HEK293 (cell line): ENCODE measurements around the gene PDPK1.
A peak's percentile ranks its signal among the peaks of the same experiment; 100 is the strongest.

Experiments used
- CTCF ChIA-PET: fragments of 350-600 bp; formaldehyde crosslinking; extraction: SDS; loops from one replicate; lab custom pipeline; 2021; ENCODE audit warnings: antibody characterized with exemption; lab: Yijun Ruan, JAX
- POLR2A ChIA-PET: fragments of 300-600 bp; formaldehyde crosslinking; extraction: SDS; loops from one replicate; lab custom pipeline; 2020; ENCODE audit warnings: antibody characterized with exemption, inconsistent platforms; lab: Yijun Ruan, JAX
- H3K27ac ChIP-seq: fragments of 200-500 bp; sonication (Bioruptor generic); 2 replicates; pipeline ENCODE4 v1.5.1; 2014; ENCODE audit warnings: low read depth, low read length, control low read depth, inconsistent platforms; ENCODE audit errors: extremely low read depth
- H3K36me3 ChIP-seq, 2 experiments: fragments of 200-500 bp in 1 of 2; sonication (Bioruptor generic) in 1 of 2; 1 replicate in 1 of 2; 2 replicates in 1 of 2; pipeline ENCODE4 v1.5.1; 2014 to 2017; ENCODE audit warnings: inconsistent platforms in 2 of 2, low read length in 2 of 2; ENCODE audit not compliant: control insufficient read depth in 2 of 2, insufficient read depth in 1 of 2
- H3K4me1 ChIP-seq: fragments of 200-500 bp; sonication (Bioruptor generic); 2 replicates; pipeline ENCODE4 v1.5.1; 2014; ENCODE audit warnings: mild to moderate bottlenecking, low read length, inconsistent platforms; ENCODE audit not compliant: control insufficient read depth, insufficient read depth
- H3K4me3 ChIP-seq: 2 replicates; pipeline ENCODE4 v1.5.1; 2011; ENCODE audit warnings: low read depth, mild to moderate bottlenecking, control low read depth, low read length, moderate library complexity
- H3K9me3 ChIP-seq: fragments of 200-500 bp; sonication (Bioruptor generic); 2 replicates; pipeline ENCODE4 v1.5.1; 2014; ENCODE audit warnings: low read depth, low read length, inconsistent platforms; ENCODE audit not compliant: control insufficient read depth, insufficient read depth
- EGR2 ChIP-seq: fragments of 450-650 bp; formaldehyde crosslinking; IDR thresholded peaks from 2 replicates; pipeline ENCODE4 v1.5.1; 2016; ENCODE audit warnings: low read depth, missing biosample characterization, missing genetic modification characterization
- GFI1B ChIP-seq: fragments of 450-650 bp; formaldehyde crosslinking; IDR thresholded peaks from 2 replicates; pipeline ENCODE4 v1.5.1; 2016; ENCODE audit warnings: missing biosample characterization, missing genetic modification characterization
- GLIS1 ChIP-seq: fragments of 450-650 bp; formaldehyde crosslinking; IDR thresholded peaks from 2 replicates; pipeline ENCODE4 v1.5.1; 2016; ENCODE audit warnings: missing biosample characterization, missing genetic modification characterization
- GLIS2 ChIP-seq: fragments of 450-650 bp; formaldehyde crosslinking; IDR thresholded peaks from 2 replicates; pipeline ENCODE4 v1.5.1; 2016; ENCODE audit warnings: missing biosample characterization, missing genetic modification characterization
- KLF1 ChIP-seq: fragments of 450-650 bp; formaldehyde crosslinking; IDR thresholded peaks from 2 replicates; pipeline ENCODE4 v1.5.1; 2016; ENCODE audit warnings: missing biosample characterization, missing genetic modification characterization
- RBAK ChIP-seq: fragments of 450-650 bp; formaldehyde crosslinking; IDR thresholded peaks from 2 replicates; pipeline ENCODE4 v1.5.1; 2016; ENCODE audit warnings: missing biosample characterization, missing genetic modification characterization
- SCRT1 ChIP-seq: fragments of 450-650 bp; formaldehyde crosslinking; IDR thresholded peaks from 2 replicates; pipeline ENCODE4 v1.5.1; 2016; ENCODE audit warnings: missing biosample characterization, missing genetic modification characterization, borderline replicate concordance
- SP2 ChIP-seq: fragments of 450-650 bp; formaldehyde crosslinking; IDR thresholded peaks from 2 replicates; pipeline ENCODE4 v1.5.1; 2016; ENCODE audit warnings: missing biosample characterization, missing genetic modification characterization
- ZBTB1 ChIP-seq: fragments of 450-650 bp; formaldehyde crosslinking; IDR thresholded peaks from 2 replicates; pipeline ENCODE4 v1.5.1; 2016; ENCODE audit warnings: missing biosample characterization, missing genetic modification characterization
- ZBTB8A ChIP-seq: fragments of 450-650 bp; formaldehyde crosslinking; IDR thresholded peaks from 2 replicates; pipeline ENCODE4 v1.5.1; 2016; ENCODE audit warnings: missing biosample characterization, missing genetic modification characterization
- ZFP37 ChIP-seq: fragments of 450-650 bp; formaldehyde crosslinking; IDR thresholded peaks from 2 replicates; pipeline ENCODE4 v1.5.1; 2016; ENCODE audit warnings: missing biosample characterization, missing genetic modification characterization
- ZNF112 ChIP-seq: fragments of 450-650 bp; formaldehyde crosslinking; IDR thresholded peaks from 2 replicates; pipeline ENCODE4 v1.5.0; 2017; ENCODE audit warnings: missing biosample characterization, missing genetic modification characterization
- ZNF174 ChIP-seq: fragments of 450-650 bp; formaldehyde crosslinking; IDR thresholded peaks from 2 replicates; pipeline ENCODE4 v1.5.0; 2017; ENCODE audit warnings: missing biosample characterization, mild to moderate bottlenecking, missing genetic modification characterization
- ZNF19 ChIP-seq: fragments of 450-650 bp; formaldehyde crosslinking; IDR thresholded peaks from 2 replicates; pipeline ENCODE4; 2016; ENCODE audit warnings: missing biosample characterization, missing genetic modification characterization, low read depth
- ZNF266 ChIP-seq: fragments of 450-650 bp; formaldehyde crosslinking; IDR thresholded peaks from 2 replicates; pipeline ENCODE4 v1.5.1; 2016; ENCODE audit warnings: missing biosample characterization, missing genetic modification characterization, low read depth
- ZNF350 ChIP-seq: fragments of 450-650 bp; formaldehyde crosslinking; IDR thresholded peaks from 2 replicates; pipeline ENCODE4 v1.5.0; 2017; ENCODE audit warnings: missing biosample characterization, mild to moderate bottlenecking, missing genetic modification characterization
- ZNF48 ChIP-seq: fragments of 450-650 bp; formaldehyde crosslinking; IDR thresholded peaks from 2 replicates; pipeline ENCODE4 v1.5.1; 2016; ENCODE audit warnings: missing biosample characterization, missing genetic modification characterization
- ZNF561 ChIP-seq: fragments of 450-650 bp; IDR thresholded peaks from 2 replicates; pipeline ENCODE4 v1.5.1; 2018; ENCODE audit warnings: missing biosample characterization, missing genetic modification characterization, borderline replicate concordance
- ZNF585B ChIP-seq: fragments of 450-650 bp; formaldehyde crosslinking; IDR thresholded peaks from 2 replicates; pipeline ENCODE4 v1.5.1; 2016; ENCODE audit warnings: missing biosample characterization, missing genetic modification characterization
- ZNF792 ChIP-seq: fragments of 450-650 bp; formaldehyde crosslinking; IDR thresholded peaks from 2 replicates; pipeline ENCODE4 v1.5.1; 2016; ENCODE audit warnings: missing biosample characterization, missing genetic modification characterization
- TF ChIP-seq, protein P1 (sequence below): fragments of 450-650 bp; formaldehyde crosslinking; IDR thresholded peaks from 2 replicates; pipeline ENCODE4 v1.5.1; 2017; ENCODE audit warnings: missing biosample characterization, missing genetic modification characterization
- TF ChIP-seq, protein P2 (sequence below): fragments of 450-650 bp; formaldehyde crosslinking; IDR thresholded peaks from 2 replicates; pipeline ENCODE4 v1.5.1; 2016; ENCODE audit warnings: missing biosample characterization, missing genetic modification characterization

PDPK1 gene

DNA sequence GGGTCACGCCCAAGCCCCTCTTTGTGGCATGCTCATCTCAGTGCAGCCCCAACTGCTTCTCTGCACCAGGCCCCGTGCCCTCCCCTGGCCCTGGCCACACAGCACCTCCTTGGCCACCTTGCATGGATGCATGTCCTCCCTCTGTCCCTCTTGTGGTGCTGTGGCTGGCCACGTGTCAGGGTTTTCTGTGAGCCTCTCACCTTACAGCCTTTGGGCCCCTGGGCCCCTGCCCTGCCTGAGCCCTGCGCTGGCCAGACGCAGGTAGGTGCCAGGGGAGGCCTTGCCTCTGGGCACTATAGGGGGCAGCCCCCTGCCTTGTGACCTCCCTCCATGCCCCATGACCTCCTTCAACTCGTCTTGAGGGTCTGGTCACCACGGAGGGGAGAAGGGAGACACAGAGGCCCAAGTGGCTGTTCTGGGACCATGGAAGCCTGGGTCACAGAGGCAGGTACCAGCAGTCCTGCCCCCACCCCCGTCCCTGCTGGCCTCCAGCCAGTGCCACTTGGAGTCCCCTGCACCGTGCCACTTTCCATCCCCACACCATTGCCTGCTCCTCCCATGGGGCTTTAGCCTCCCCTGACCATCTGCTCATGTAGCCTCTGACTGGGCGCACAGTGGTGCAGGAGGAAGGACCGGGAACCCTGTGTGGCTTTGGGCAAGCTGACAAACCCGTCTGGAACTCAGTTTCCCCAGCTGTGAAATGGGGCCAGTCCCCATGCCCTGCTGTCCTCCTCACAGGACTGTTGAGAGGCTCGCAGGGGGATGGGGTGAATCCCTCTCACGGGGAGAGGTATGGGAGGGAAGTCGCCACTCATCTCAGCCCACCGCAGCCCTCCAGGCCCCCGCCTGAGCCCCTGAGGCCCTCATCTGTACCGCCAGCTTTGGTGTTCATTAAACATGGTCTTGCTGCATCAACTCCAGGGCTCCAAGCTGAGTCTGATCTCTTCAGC is 35.6 kb upstream of the PDPK1 start:
- CTCF ChIA-PET = interaction anchor here (0.6 to 2.6 kb wide), 32 partner anchors 9 to 371 kb away, joined by 3 to 28 read pairs (median 4); partner anchors contain the start of genes ABCA3, ATP6V0C, CASKIN1 and CEMP1
- no peak overlapping the region for H3K27ac ChIP-seq
- H3K4me1 ChIP-seq = peaks cover 7% of the 10 kb centered on the region
- TF ChIP-seq ZNF174 (no peak), ZNF561 (tag by site-specific recombination) (no peak), ZBTB8A (tag by site-specific recombination) (peak; percentile 53; the same call in 1 of the 2 replicates), GLIS2 (tag by site-specific recombination) (0 out of 2 replicates have a peak, but pooled peaks have one; percentile 9)
- POLR2A ChIA-PET = interaction anchor here (0.7 to 2.1 kb wide), 15 partner anchors 11 to 347 kb away, joined by 3 to 27 read pairs (median 5); partner anchors contain the start of genes AMDHD2, ATP6V0C, CCNF and DNASE1L2
- no peaks in the 10 kb centered on the region for H3K9me3 ChIP-seq
- no peak overlapping the region for H3K4me3 ChIP-seq
- H3K36me3 ChIP-seq = peaks cover 0 to 27% of the 10 kb centered on the region in 2 experiments; a peak in 2 of 3 replicates

DNA sequence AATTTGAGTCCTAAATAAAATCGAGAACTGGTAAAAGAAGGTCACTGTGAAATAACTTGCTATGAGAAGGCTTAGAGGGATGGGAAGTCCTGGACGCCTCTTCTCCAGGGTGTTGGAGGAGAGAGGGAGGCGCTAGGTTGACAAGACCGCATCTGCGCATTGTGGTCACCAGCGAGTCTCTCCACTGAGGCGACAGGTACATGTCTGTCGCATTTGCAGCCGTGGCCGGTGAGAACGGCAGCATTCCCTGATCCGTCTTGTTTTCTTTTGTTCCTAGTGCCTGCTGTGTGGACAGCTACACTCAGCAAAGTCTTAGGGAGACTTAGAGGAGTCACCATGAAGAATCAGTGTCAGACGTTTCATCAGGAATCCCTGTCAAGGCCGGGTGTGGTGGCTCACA is 32.1 kb upstream of the PDPK1 start:
- Histone ChIP-seq H3K4me3 (no peak overlapping the region), H3K27ac (no peak overlapping the region), H3K36me3 (no peaks in the 10 kb centered on the region; a peak in 1 of 3 replicates), H3K9me3 (no peaks in the 10 kb centered on the region), H3K4me1 (peaks cover 7% of the 10 kb centered on the region)
- POLR2A ChIA-PET = no interaction called here
- TF ChIP-seq KLF1 (0 out of 2 replicates have a peak, but pooled peaks have one; percentile 9), GFI1B (tag by site-specific recombination) (no peak), SCRT1 (tag by site-specific recombination) (peak; percentile 74)
- CTCF ChIA-PET = no interaction called here

DNA sequence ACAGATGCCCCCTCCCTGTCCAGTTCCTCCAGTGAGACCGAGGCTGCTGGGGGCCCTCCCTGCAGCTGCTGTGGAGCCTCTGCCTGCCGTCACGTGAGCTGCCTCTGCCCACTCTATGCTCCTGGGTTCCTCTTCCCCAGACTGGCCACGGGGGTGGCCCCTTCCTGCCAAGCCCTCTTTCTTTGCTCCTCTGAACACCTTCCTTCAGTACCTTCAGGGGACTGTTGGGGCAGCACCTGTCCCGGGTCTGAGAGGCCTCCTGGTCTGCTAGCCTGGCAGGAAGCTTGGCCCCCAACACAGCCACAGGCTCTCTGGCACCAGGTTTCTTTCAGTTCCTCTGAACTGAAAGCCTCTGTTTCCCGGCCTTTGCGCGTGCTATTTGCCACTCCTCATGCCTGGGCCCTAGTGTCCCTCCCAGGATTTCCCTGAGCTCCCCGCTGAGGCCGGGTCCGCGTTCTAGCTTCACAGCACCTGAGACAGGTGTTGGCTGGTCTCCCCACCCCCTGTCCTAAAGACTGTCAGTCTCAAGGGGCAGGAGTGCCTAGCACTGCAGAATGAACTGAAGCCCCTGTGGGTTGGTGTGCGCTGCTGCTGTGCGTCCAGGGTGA is 30.7 kb upstream of the PDPK1 start:
- peak; percentile 72 for TF ChIP-seq GLIS1 (tag by site-specific recombination)
- TF ChIP-seq EGR2 (tag by site-specific recombination) = peak; percentile 30; the same call in 1 of the 2 replicates
- no peak for TF ChIP-seq ZBTB1
- ChIA-PET POLR2A (interaction anchor here (0.6 to 1.0 kb wide), 2 partner anchors 48 to 495 kb away, joined by 3 to 6 read pairs; partner anchors contain the start of gene TEDC2), CTCF (no interaction called here)
- Histone ChIP-seq H3K4me1 (peaks cover 2% of the 10 kb centered on the region; the same call in 1 of the 2 replicates), H3K27ac (no peak overlapping the region), H3K9me3 (no peaks in the 10 kb centered on the region), H3K4me3 (no peak overlapping the region), H3K36me3 (no peaks in the 10 kb centered on the region; a peak in 1 of 3 replicates)

DNA sequence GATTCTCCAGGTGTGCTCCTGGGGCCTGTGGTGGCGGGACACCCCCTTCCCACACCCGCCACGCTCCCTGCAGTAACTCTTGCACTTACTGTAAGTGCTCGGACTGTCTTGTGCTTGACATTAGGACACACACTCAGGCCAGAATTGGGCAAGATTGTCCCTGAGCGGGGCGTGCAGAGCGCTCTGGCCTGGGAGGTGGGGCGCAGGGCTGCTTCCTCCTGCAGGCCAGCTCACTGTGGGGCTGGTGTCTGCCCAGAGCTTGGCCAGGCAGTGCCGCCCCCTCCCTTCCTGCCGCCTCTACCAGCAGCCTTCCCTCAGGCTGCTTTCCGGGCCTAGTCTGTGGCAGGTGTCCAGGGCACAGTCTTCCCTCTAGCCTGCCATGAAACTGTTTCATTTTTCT is 30.2 kb upstream of the PDPK1 start:
- ChIA-PET CTCF (no interaction called here), POLR2A (interaction anchor here (0.6 kb wide), 1 partner anchor 496 kb away, joined by 6 read pairs; no protein-coding TSS in a partner anchor)
- Histone ChIP-seq H3K27ac (no peak overlapping the region), H3K36me3 (no peaks in the 10 kb centered on the region; a peak in 1 of 3 replicates), H3K4me1 (peaks cover 2% of the 10 kb centered on the region; the same call in 1 of the 2 replicates), H3K9me3 (no peaks in the 10 kb centered on the region), H3K4me3 (no peak overlapping the region)
- TF ChIP-seq, protein P1, sequence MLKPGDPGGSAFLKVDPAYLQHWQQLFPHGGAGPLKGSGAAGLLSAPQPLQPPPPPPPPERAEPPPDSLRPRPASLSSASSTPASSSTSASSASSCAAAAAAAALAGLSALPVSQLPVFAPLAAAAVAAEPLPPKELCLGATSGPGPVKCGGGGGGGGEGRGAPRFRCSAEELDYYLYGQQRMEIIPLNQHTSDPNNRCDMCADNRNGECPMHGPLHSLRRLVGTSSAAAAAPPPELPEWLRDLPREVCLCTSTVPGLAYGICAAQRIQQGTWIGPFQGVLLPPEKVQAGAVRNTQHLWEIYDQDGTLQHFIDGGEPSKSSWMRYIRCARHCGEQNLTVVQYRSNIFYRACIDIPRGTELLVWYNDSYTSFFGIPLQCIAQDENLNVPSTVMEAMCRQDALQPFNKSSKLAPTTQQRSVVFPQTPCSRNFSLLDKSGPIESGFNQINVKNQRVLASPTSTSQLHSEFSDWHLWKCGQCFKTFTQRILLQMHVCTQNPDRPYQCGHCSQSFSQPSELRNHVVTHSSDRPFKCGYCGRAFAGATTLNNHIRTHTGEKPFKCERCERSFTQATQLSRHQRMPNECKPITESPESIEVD (tag by site-specific recombination) = no peak
- no peak for TF ChIP-seq ZNF19 (tag by site-specific recombination)
- TF ChIP-seq, protein P2, sequence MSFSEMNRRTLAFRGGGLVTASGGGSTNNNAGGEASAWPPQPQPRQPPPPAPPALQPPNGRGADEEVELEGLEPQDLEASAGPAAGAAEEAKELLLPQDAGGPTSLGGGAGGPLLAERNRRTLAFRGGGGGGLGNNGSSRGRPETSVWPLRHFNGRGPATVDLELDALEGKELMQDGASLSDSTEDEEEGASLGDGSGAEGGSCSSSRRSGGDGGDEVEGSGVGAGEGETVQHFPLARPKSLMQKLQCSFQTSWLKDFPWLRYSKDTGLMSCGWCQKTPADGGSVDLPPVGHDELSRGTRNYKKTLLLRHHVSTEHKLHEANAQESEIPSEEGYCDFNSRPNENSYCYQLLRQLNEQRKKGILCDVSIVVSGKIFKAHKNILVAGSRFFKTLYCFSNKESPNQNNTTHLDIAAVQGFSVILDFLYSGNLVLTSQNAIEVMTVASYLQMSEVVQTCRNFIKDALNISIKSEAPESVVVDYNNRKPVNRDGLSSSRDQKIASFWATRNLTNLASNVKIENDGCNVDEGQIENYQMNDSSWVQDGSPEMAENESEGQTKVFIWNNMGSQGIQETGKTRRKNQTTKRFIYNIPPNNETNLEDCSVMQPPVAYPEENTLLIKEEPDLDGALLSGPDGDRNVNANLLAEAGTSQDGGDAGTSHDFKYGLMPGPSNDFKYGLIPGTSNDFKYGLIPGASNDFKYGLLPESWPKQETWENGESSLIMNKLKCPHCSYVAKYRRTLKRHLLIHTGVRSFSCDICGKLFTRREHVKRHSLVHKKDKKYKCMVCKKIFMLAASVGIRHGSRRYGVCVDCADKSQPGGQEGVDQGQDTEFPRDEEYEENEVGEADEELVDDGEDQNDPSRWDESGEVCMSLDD (tag by site-specific recombination) = no peak
- no peak for TF ChIP-seq ZNF350 (tag by site-specific recombination)
- no peak for TF ChIP-seq RBAK
- no peak for TF ChIP-seq ZNF266 (tag by site-specific recombination)
- TF ChIP-seq ZNF585B (tag by site-specific recombination) = no peak
- no peak for TF ChIP-seq ZNF792 (tag by site-specific recombination)
- TF ChIP-seq ZFP37 (tag by site-specific recombination) = no peak
- TF ChIP-seq ZNF48 (tag by site-specific recombination) = no peak
- TF ChIP-seq ZNF112 (tag by site-specific recombination) = no peak
- TF ChIP-seq SP2 (tag by site-specific recombination) = no peak
